Stomach (tissue), 9 donors: ENCODE measurements around the gene IDH3A. TPM values are rescaled to one million over a fixed set of nuclear protein-coding genes. Genes with fewer than 3 reads are reported as not detected.
A peak's percentile ranks its signal among the peaks of the same experiment; 100 is the strongest.

Experiments
- DNase-seq, 2 donors: peaks; one replicate each; pipeline versions ENCODE4 v3.0.0 to v3.0.0-alpha.2; 2013 to 2019
- H3K27ac ChIP-seq, 5 donors: fragments of 200-600 bp in 4 of 5; sonication (generic) in 4 of 5; one replicate each; pipeline ENCODE4 v1.5.1; 2013 to 2019; ENCODE audit warnings: mild to moderate bottlenecking in 1 of 5, moderate library complexity in 1 of 5
- H3K27me3 ChIP-seq, 3 donors: fragments of 200-600 bp; sonication (generic); one replicate each; pipeline ENCODE4 v1.5.1; 2017 to 2019; ENCODE audit warnings: mixed run types in 1 of 3
- H3K36me3 ChIP-seq, 4 donors: fragments of 200-600 bp; sonication (generic); 1 replicate in 3 of 4; 2 replicates in 1 of 4; pipeline ENCODE4 v1.5.1; 2016 to 2019
- H3K4me1 ChIP-seq, 4 donors: fragments of 200-600 bp; sonication (generic); one replicate each; pipeline ENCODE4 v1.5.1; 2016 to 2019
- H3K4me3 ChIP-seq, 4 donors: fragments of 200-600 bp; sonication (generic) in 3 of 4; one replicate each; pipeline ENCODE4 v1.5.1; 2016 to 2019; ENCODE audit warnings: mild to moderate bottlenecking in 1 of 4
- H3K9me3 ChIP-seq, 4 donors: fragments of 200-600 bp; sonication (generic); one replicate each; pipeline ENCODE4 v1.5.1; 2016 to 2019
- CTCF ChIP-seq, 7 experiments: fragments of 450-650 bp in 4 of 7; fragments of 200-600 bp in 3 of 7; sonication (generic) in 3 of 7; IDR thresholded peaks; one replicate each; pipeline ENCODE4 v1.5.1; 2016 to 2019; ENCODE audit warnings: antibody characterized with exemption in 7 of 7, control low read depth in 2 of 7, mild to moderate bottlenecking in 1 of 7
- EP300 ChIP-seq: sonication (generic); formaldehyde crosslinking; IDR thresholded peaks from one replicate; pipeline ENCODE4 v1.6.1; 2017; ENCODE audit warnings: antibody characterized with exemption
- POLR2A ChIP-seq, 4 donors: fragments of 450-650 bp; IDR thresholded peaks; one replicate each; pipeline ENCODE4 v1.6.1; 2016; ENCODE audit warnings: antibody characterized with exemption in 4 of 4, control low read depth in 2 of 4, mild to moderate bottlenecking in 1 of 4, moderate library complexity in 1 of 4
- POLR2AphosphoS5 ChIP-seq, 3 donors: sonication (generic); formaldehyde crosslinking; IDR thresholded peaks; one replicate each; pipeline ENCODE4 v1.6.1; 2016; ENCODE audit warnings: antibody characterized with exemption in 3 of 3
- WGBS, 5 donors: extraction: QIAGEN DNeasy Blood & Tissue Kit in 3 of 5; methylation state at CpG; one replicate each; pipeline versions ENCODE4 v1.1.5 to v1.1.7; 2013 to 2018; 5-methylcytosine and 5-hydroxymethylcytosine counted together
- intact Hi-C: fragments of 100-400 bp; cut with DNase I; formaldehyde crosslinking; loops from one replicate; pipeline ENCODE4 v1.15.1; 2023; ENCODE audit warnings: low total_unique reads
- polyA plus RNA-seq, 3 donors: library from polyadenylated mRNA; stranded (reverse); fragments of 200-250 nt; gene quantifications; one replicate each; pipeline ENCODE4 v1.2.3, GENCODE V29; 2013
- total RNA-seq, 5 donors: library from RNA; depleted of rRNA; stranded (reverse); fragments of >200 nt; gene quantifications; one replicate each; pipeline versions ENCODE4 v1.1.0 to v1.2.3, GENCODE V29; 2014 to 2016
- donor health status: healthy with polysubstance abuse.
- donor health status: Bipolar disorder and iron deficiency.
- donor health status: healthy.

The IDH3A gene
- total and polyA plus RNA-seq, 8 donors, result 25.5 to 731 (median 49.1) TPM

- no peak overlapping the region for H3K4me3 ChIP-seq
- no peak overlapping the region for H3K27ac ChIP-seq
- peaks cover 0 to 7% (median 1%) of the 10 kb centered on the region in 4 donors for H3K4me1 ChIP-seq
- H3K9me3 ChIP-seq, result no peaks in the 10 kb centered on the region
- 82 to 93% (median 92%) methylated on average over 1 to 3 of the region's 3 CpGs for WGBS, 5 donors
- TF ChIP-seq CTCF (IDR thresholded peaks at IDR 0.05) (no peak), POLR2A (IDR thresholded peaks at IDR 0.05) (no peak)
- peak in 1 of 2 donors; percentile 2 for DNase-seq
- no peaks in the 10 kb centered on the region for H3K27me3 ChIP-seq
- H3K36me3 ChIP-seq, result no peaks in the 10 kb centered on the region
- intact Hi-C loops, result no loop called here
These were observed 6.8 kb upstream of the IDH3A start for GRCh38 chr15:78142332-78142731.

DNA sequence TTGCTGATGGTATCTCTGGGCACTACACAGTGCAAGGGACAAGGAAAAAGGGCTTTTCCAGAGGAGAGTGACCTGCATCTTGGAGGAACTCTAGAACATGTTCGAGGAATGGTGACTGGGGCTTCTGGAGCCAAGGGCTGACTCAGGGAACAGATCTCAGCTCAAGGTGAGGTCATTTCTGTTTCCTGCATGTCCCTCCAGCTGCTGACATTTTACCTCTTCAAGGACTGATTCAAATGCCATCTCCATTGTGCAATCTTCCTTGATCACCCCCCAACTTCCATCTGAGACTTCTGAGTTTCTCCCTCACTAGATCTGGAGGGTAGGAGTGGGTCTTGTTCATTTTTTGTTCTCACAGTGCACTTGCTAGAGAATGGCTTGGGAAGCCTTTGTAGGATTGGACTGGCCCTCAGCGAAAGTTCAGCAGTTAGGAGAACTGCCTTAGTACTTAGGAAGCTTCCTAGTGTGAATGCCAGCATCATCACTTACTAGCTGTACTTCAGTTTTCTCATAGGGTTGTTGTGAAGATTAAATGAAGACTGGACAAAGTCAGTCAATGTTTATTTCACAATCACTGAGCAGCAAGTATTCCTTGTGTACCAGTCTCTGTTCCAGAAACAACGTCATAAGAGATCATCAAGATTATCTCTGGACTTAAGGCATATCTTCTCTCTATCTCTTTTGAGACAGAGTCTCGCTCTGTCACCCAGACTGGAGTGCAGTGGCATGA is 2.6 kb upstream of the IDH3A start:
- 77 to 93% (median 80%) methylated on average over 4 of the region's 4 CpGs for WGBS, 5 donors
- H3K9me3 ChIP-seq, result no peaks in the 10 kb centered on the region
- TF ChIP-seq EP300, result no peak
- no peak for TF ChIP-seq CTCF (IDR thresholded peaks at IDR 0.05)
- TF ChIP-seq POLR2AphosphoS5 (IDR thresholded peaks at IDR 0.05), result no peak
- no peak for TF ChIP-seq POLR2A (IDR thresholded peaks at IDR 0.05)
- intact Hi-C loops, result no loop called here
- H3K36me3 ChIP-seq, result no peaks in the 10 kb centered on the region
- peaks cover 13 to 38% (median 23%) of the 10 kb centered on the region in 4 donors for H3K4me1 ChIP-seq
- no peak overlapping the region for H3K27ac ChIP-seq
- H3K27me3 ChIP-seq, result no peaks in the 10 kb centered on the region
- no peak overlapping the region for H3K4me3 ChIP-seq
- DNase-seq, result peak in 1 of 2 donors; percentile 5

DNA sequence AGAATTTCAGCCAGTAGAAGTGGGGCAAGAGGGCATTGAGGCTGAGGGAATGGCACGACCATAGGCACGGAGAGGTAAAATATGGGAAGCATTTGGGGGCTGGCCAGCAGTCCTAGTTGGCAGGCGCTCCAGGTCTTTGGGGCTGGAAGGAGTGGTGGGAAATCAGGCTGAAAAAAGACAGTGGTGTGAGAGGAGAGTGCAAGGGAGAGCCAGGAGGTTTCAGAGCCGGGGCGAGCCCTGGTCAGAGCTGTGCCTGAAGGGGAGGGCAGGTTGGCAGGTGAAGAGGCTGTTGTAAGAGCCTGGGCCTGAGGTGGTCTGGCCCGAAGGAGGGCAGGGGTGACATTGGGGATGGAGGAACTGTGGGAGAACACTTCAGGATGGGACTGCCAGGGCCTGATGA is 1.6 kb upstream of the IDH3A start:
- H3K4me3 ChIP-seq, result no peak overlapping the region
- no peak overlapping the region for H3K27ac ChIP-seq
- TF ChIP-seq CTCF (IDR thresholded peaks at IDR 0.05), result no peak
- TF ChIP-seq POLR2A (IDR thresholded peaks at IDR 0.05), result no peak
- no peak for TF ChIP-seq POLR2AphosphoS5 (IDR thresholded peaks at IDR 0.05)
- no peak for TF ChIP-seq EP300
- H3K4me1 ChIP-seq, result peaks cover 13 to 40% (median 25%) of the 10 kb centered on the region in 4 donors
- no peaks in the 10 kb centered on the region for H3K27me3 ChIP-seq
- no peaks in the 10 kb centered on the region for H3K36me3 ChIP-seq
- intact Hi-C loops, result no loop called here
- no peaks in the 10 kb centered on the region for H3K9me3 ChIP-seq
- DNase-seq, result peak in 1 of 2 donors; percentile 17
- WGBS, 5 donors, result 86 to 98% (median 94%) methylated on average over 6 of the region's 6 CpGs

DNA sequence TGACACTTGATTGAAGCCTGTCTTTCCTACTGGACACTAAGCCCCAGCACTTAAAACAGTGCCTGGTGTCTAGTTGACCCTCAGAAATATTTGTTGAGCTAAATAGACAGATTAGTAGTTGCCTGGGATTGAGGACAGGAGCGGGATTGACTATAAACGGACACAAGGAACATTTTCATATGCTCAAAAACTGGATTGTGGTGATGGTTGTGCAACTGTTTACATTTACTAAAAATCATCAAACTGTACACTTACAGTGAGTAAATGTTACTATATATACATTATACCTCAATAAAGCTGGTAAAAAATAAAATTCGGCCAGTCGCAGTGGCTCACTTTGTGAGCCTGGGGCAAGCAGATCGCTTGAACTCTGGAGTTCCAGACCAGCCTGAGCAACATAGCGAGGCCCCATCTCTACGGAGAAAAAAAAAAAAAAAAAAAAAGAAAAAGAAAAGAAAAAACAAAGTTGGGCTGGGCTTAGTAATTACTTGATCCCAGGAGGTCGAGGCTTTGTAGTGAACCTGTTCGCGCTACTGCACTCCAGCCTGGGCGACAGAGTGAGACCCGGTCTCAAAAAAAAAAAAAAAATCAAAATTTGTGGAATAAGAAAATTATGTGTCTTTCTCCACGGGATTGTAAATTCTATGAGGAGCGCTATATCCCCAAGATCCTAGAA is 632 bp upstream of the IDH3A start:
- H3K9me3 ChIP-seq, result no peaks in the 10 kb centered on the region
- H3K4me1 ChIP-seq, result peaks cover 13 to 40% (median 26%) of the 10 kb centered on the region in 4 donors
- H3K4me3 ChIP-seq, result peak overlapping the region; percentile 64 to 98 (median 90)
- TF ChIP-seq POLR2A (IDR thresholded peaks at IDR 0.05) (no peak), EP300 (no peak), CTCF (IDR thresholded peaks at IDR 0.05) (no peak), POLR2AphosphoS5 (IDR thresholded peaks at IDR 0.05) (no peak)
- DNase-seq, result peak; percentile 5 to 27
- intact Hi-C loops, result no loop called here
- peak overlapping the region; percentile 32 to 97 (median 88) for H3K27ac ChIP-seq
- no peaks in the 10 kb centered on the region for H3K36me3 ChIP-seq
- 8 to 15% (median 11%) methylated on average over 14 of the region's 14 CpGs for WGBS, 5 donors
- H3K27me3 ChIP-seq, result no peaks in the 10 kb centered on the region
